Measurements from ENCODE around the gene NTNG1.
"Not testable (repeated sequence)": the region's sequence is repeated elsewhere in the genome, so short reads cannot be mapped to it uniquely, and the experiment has no call there.

The NTNG1 gene

DNA sequence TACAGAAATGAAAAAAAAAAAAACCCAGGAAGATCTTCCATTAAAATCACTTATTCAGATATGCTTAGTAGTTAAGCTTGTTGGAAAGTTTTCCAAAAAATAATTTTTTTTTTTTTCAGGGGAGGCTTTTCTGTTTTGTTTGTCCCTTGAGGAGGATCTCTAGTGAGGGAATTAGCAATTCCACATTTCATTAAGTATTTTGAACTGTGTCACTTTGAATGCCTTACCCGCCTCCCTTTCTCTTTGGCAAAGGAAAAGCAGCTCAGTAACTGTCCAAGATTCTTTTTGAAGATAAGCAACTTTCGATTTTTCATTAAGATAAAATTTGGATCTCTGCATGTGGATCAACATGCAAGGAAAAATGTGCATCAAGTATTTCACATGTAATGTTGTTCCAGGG is 1.8 kb downstream of the NTNG1 start:
- DNase-seq (ENCODE audit: extremely low read depth in 1 of 2, low read depth in 1 of 2): no peak

DNA sequence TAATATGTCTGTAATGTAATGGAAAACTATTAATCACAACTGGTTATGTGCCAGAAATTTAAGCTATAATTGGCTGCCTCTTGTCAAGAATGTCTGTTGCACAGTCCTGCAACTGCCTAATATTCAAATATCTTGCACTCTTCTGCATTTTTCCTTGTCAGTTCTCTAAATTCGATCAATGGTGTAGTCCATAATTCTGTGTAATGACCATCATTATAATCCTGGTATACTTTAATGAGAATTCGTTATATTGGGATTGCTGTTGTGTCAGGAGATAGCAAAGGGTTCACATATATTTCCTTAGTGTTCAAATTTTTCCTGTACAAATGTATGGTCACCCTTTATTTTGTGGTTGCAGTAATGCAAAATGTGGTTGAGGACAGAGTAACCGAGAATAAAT is 4.8 kb downstream of the NTNG1 start:
- no peak for DNase-seq (ENCODE audit: extremely low read depth in 1 of 2, low read depth in 1 of 2)

DNA sequence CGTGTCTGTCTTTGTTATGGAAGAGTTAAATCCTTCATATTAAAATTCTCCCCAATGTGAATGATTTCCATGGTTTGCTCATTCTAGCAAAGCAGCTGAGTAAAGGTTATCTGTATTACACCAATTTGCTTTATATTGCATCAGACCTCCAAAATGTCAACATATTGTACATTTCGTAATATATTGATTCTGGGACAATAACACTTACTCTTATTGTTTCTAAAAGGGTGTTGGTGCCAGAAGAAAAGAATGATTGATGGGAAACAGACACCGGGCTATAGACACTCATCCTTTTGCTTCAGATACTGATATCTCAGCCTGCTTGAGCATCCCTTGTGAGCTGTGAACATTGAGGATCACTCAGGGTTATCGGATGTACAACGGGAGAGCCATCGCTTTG is 7.0 kb downstream of the NTNG1 start:
- DNase-seq (ENCODE audit: extremely low read depth in 1 of 2, low read depth in 1 of 2): no peak

DNA sequence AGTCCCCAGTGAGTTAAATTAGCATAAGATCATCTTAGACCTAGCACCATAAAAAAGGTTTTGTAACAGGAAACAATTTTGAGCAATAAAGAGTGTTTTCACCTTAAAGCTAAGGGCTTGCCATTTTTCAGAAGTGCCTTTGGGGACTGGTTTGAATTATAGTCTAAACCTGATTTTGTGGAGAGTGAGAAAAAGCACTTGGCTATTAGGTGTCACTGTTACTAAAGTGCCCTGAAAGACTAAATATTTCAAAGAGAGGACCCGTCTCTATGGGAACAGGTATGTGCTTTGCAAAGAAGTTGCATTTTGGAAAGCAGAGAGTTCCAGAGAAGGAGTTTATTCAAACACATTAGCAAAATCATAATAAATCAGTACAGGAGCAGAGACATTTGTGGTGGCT is 9.1 kb downstream of the NTNG1 start:
- no peak for DNase-seq (ENCODE audit: extremely low read depth in 1 of 2, low read depth in 1 of 2)

DNA sequence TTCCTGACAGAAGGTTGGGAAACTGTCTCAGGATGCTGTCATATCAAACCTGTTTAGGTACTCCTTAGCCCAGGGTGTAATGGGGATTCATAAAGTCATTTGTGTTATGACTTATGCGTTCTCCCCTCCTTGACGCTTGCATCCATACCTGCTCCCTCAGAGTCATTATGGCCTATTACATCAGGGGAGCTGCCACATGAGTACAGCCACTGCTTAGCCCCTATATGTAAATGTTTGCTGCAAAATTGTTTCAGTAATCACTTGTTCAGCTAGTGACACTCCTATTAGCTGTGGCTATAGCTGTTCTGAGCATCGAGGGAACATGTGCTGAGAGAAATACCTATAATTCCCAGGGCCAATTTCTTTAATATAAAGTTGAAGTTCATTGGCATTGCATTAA is 10.5 kb downstream of the NTNG1 start:
- no peak for DNase-seq (ENCODE audit: extremely low read depth in 1 of 2, low read depth in 1 of 2)

DNA sequence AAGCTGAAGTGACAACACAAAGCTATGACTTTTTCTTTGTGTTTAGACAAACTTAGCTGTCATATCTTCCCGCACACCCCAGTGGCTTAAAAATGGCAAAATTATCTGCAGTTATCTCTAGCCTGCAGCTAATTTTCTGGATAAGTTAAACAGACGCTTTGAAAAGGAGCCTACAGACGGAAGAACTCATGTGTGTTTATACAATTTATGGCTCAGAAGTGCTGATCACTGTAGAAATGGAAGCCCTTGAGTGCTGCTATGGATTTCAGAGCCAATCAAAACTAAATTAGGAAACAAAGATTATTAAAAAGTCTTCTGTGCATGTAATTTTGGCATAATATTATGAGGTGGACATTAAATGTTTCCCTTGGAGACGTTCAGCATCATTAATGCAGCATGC is 11.6 kb downstream of the NTNG1 start:
- DNase-seq (ENCODE audit: extremely low read depth in 1 of 2, low read depth in 1 of 2): no peak

DNA sequence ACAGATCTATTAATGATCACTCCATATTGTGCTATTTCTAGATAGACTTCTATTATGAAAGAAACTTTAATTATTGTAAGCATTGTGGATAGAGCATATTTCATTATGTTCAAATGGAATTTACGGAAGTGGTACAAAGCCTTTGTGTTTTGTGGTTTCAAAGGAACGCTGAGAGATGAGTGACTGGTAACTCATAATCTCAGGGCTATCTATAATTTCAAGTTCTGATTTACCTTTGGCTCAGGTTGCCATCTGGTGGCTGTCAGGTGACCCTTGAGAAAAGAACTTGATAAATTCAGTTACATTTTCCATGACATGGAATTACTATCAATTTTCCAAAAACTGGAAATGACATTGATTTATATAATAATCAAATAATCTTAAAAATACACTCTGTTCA is 12.2 kb downstream of the NTNG1 start:
- DNase-seq (ENCODE audit: extremely low read depth in 1 of 2, low read depth in 1 of 2): no peak

DNA sequence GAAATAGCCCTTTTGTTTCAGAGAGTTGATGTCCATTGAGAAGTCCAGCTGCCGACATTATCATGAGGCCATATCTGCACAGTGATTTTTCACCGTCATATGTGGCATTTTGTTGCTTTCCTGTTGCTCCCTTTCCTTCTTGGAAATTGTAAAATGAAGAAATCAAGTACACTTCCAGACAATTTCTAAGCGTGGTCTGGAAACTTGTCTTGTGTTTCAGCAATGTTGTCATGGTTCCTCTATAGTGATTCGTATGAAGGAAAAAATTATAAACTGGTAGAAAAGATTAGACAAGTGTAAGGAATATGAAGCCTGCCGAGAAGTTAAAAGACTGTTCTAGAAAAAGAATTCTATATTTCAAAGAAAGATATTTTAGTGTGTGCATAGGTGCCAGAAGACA is 17.7 kb downstream of the NTNG1 start:
- no peak for DNase-seq (ENCODE audit: extremely low read depth in 1 of 2, low read depth in 1 of 2)

DNA sequence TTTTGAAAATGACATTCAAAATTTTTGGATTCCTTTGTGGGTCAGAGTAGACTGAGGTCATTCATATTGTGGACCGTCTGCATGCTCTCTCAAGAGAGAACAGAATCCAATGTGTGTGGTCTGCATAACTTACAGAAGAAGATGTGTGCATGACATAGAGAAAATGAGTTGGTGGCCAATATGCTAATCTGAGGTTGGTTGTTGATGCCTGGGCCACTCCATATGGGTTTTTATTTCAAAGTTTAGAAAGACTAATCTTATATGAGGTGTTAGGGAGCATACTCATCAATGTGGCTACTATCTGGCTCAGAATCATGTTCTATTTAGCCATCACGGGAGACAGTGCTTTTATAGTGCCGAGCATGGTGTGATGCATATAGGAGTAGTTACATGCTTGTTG is 18.2 kb downstream of the NTNG1 start:
- no peak for DNase-seq (ENCODE audit: extremely low read depth in 1 of 2, low read depth in 1 of 2)

DNA sequence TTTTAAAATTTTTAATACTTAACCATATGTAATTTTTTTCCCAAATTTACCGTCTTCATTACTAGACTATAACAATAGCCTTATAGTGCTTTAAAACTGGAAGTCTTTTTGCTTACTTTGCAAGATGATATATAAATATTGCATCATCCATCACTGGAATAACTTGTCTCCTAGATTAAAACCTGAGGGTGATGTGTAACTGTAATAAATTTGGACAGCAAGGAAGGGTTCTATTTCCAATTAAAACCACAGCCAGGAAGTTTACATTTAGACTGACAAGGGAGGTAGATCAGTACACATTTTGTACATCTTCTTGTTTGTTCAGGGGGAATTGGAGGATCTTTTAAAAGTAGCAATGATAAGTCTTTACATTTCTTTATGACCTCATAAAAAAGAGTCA is 21.9 kb downstream of the NTNG1 start:
- DNase-seq (ENCODE audit: extremely low read depth in 1 of 2, low read depth in 1 of 2): no peak

DNA sequence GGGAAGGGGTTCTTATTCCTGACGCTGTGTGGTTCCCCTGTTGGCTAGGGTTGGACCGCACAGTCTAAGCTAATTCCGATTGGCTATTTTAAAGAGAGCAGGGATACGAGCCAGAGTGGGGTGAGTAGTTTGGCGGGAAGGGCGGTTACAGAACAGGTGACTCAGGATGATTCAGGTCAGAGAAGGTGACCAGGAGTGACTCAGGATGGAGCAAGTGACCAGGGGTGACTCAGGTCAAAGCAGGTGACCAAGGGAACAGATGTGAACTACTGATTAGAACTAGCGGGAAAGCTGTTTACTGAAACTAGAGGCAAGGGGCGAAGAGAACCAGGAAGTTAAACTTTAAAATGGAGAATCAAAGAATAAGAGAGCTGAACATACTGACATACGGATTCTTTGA is 24.1 kb downstream of the NTNG1 start:
- DNase-seq (ENCODE audit: extremely low read depth in 1 of 2, low read depth in 1 of 2): not testable (repeated sequence)

DNA sequence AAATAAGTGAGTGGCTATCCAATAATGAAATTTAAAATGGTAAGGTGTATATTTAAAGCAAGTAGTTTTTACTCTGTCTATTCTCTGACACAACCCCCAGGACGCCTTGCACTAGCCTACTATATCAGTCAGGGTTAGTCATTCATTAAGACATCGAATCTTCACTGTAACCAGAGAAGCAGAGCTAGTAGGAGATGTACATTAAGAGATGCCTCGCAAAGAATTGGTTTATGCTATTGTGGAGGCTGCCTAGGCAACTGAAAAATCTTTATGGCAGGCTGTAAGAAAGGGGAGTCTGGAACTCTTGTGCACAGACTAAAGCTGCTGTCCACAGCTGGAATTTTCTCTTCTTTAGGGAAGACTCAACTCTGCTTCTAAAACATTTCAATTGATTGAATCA is 28.8 kb downstream of the NTNG1 start:
- DNase-seq (ENCODE audit: extremely low read depth in 1 of 2, low read depth in 1 of 2): no peak

DNA sequence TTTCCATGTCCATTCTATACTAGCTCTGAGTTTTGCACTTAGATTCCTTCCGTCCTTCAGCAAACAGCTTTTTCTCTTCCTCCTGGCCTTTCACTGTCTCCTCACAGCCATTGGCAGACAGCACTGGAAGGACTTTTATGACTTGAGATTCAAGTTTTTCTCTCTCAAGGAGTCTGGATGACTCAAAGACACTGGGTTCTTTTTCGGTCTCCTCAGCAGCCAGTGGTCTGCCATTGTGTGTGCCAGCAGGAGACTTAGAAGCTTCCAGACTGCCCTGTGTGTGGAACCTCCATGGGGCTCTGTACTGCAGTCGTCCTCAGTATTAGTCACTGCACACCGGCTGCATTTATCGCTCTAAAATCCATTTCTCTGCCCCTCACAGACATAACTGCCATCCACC is 30.5 kb downstream of the NTNG1 start:
- DNase-seq (ENCODE audit: extremely low read depth in 1 of 2, low read depth in 1 of 2): no peak

DNA sequence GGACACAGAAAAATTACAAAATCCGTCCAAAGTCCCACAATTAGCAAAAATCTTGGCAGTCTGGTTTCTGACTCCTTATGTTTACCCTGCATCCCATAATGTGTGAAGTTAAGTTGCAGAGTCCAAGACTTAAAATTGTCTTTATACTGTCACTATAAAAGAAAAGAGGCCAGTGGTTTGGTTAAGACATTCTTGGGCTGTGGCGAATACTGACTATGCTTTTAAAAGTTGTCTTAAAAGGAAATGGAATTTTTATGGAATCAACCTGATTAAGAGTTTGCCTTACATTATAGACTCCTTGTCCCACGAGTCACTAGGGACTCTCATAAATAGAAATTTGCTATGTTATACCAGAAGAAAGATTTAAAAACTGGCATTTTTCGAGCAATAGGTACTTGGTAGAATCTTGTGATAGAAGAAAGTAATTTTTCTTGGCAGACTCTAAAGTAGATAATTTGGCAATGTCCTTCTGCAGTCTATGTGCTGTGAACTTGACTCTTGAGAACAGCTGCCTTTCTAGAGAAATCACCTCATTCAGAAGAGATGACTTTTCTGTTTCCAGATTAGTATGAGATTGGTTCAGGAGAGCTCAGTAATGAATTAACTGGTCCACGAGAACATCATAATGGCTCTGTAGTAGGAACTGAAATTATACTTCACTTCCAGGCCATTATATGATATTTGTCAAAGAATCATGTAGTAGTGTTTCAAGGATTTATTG is 31.8 kb downstream of the NTNG1 start:
- DNase-seq (ENCODE audit: extremely low read depth in 1 of 2, low read depth in 1 of 2): no peak

DNA sequence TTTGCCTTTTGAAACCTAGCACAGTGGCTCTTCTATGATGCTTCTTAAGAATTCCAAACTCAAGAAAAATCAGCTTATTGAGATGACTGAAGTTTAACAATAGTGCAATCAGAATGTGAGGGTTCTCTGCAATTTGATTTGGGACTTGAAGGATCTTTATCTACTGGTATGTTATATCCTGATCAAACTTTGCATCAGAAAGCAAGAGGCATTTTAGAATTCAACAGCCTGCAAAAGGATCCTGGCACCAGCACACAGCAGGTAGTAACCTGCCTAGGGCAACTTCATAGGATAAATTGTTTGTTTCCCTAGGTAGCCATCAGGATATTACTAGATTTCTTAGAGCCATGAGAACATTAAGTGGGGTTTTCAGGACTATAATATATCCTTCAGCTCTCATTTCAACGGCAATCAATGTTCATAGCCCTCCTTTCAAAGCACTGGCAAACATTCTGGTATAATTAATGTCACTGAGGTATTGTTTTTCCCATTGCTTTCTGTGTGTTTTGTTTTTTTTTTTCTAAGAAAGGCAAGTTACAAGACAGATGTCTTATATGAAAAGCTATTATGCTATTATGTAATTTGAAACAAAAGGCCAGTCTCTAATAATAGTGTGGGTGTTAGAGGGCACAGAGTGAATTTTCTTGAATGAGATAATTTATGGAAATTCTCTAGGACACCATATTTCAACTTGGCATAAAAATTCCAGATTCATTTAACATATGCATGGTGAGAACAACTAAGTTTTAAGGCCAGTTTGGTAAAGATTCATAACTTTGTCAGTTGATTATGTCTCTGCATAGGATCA is 34.5 kb downstream of the NTNG1 start:
- no peak for DNase-seq (ENCODE audit: extremely low read depth in 1 of 2, low read depth in 1 of 2)

DNA sequence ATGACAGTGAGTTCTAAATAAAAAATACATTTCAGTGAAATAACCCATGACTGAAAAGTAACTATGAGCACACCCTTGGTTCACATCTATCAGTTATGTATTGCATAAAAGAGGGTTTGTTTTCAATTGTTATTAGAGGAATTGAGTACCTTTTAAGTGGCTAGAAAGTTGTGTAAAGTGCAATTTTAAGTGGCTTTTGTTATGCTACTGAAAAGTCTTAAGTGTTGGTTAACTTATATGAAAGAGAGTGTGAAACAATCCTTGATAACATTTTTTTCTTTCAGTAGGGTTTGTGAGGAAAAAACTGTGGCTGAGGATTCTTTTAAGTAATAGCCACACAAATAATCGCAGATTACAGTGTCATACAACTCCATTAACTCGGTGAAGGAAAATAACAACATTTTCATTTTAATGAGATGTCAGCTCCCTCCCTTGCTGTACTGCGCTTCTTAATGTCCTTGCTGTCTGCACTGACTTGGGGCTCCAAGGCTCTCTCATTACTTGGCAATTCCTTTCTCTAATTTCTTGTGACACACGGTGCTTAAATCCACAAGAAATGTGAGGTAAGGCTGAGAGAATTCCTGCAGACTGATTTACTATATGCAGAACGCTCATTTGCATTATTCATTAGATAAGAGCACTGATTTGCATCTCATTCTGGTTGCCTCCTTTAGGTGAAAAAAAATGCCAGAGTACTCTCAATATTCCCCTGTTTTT is 40.6 kb downstream of the NTNG1 start:
- DNase-seq (ENCODE audit: extremely low read depth in 1 of 2, low read depth in 1 of 2): no peak

DNA sequence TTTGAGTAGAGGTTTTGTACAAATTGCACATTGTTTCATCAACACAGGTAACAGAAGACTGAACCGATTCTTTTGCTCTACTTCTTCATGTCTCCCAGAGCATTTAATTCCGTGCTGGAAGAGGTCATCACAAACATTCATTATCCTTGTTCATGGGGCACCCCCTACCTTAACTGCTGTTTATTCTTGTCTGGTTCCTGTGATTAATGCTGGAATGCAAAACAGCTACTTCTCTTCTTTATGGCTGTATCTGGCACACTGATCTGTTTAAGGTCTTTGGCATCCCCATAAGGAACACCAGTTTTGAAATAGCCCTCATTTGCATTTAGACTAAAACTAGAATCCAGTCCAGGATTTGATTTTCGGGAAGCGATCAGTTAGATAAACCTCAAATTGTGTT is 42.2 kb downstream of the NTNG1 start:
- no peak for DNase-seq (ENCODE audit: extremely low read depth in 1 of 2, low read depth in 1 of 2)

DNA sequence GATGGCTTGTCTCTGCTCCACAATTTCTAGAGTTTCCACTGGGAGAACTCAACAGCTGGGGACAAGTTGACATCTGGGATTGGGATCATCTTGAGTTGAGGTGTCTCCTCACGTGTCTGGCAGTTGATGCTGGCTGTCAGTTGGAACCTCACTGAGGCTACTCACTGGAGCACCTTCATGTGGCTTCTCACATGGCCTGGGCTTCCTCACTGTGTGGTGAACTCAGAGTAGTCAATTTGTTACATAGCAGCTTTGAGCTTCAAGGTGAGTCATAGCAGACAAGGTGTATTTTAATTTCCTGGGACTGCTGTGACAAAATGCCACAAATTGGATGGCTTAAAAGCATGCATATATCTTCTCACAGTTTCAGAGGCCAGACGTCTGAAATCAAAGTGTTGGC is 44.0 kb downstream of the NTNG1 start:
- no peak for DNase-seq (ENCODE audit: extremely low read depth in 1 of 2, low read depth in 1 of 2)

DNA sequence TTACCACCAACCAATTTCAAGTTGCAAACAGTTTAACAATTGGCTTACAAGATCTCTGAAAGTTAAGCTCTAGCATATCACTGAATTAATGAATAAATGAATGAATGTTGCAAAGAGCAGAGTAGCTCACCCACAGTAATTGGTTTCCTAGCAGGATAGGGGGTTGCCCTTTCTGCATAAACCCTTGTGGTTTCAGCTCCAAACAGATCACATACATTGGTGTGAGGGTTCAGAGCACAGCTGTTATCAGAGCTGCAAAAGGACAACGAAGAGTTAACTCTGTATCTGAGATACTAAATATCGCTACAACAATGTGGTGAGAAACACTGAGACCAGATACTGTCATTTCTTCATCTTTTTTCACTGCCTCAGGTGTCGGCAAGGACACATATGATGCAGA is 46.6 kb downstream of the NTNG1 start:
- no peak for DNase-seq (ENCODE audit: extremely low read depth in 1 of 2, low read depth in 1 of 2)

DNA sequence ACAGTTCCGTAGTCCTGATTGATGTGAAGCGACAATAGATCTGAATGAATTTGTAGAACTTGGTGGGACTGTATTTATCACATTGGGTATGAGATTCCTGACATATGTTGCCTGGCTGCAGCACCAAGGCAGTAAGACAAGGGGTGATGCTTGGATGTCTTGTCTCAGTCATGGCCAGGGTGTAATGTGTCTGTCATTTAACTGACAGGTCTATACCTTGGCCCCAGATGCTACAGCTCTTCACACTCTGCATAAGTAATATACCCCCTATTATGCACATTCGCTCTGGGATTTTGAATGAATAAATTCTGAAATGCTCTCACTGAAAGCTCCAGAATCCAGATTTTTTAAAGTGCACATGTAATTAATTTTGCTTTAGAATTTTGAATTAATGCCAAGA is 47.3 kb downstream of the NTNG1 start:
- DNase-seq (ENCODE audit: extremely low read depth in 1 of 2, low read depth in 1 of 2): no peak

DNA sequence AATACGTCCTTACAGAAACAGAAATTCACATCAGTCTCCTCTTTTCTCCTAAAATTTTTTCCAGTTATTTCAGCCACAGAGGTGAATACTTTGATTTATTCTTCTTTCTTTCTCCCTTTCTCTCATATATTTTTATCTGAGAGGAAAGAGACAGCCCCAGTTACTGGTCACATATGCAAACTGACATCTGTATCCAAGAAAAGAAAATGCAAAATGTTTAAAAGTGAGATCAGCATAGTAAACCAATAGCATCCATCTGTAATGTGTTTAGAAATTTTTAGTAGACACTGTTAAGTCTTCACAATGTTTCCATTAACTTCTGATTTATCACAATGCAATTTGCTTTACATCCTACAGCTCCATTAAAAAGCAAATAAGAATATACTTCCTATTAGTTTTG is 53.5 kb downstream of the NTNG1 start:
- no peak for DNase-seq (ENCODE audit: extremely low read depth in 1 of 2, low read depth in 1 of 2)

DNA sequence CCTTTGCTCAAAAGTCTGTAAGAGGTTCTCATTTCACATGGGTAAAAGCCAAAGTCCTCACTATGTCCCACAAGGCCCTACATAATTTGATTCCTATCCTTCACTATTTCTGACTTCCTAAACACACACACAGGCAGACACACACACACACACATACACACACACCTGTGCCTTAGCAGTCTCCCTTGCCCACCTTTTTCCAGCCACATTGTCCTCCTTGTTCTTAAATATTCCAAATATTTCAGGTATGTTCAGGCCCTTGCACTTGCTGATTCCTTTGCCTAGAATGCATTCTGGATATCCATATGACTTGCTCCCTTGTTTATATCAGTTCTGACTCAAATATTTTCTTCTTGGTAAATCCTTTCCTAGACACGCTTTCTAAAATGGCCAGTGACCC is 54.6 kb downstream of the NTNG1 start:
- no peak for DNase-seq (ENCODE audit: extremely low read depth in 1 of 2, low read depth in 1 of 2)
